ENCODE measurements around the gene CBFA2T2.

CBFA2T2 gene

DNA sequence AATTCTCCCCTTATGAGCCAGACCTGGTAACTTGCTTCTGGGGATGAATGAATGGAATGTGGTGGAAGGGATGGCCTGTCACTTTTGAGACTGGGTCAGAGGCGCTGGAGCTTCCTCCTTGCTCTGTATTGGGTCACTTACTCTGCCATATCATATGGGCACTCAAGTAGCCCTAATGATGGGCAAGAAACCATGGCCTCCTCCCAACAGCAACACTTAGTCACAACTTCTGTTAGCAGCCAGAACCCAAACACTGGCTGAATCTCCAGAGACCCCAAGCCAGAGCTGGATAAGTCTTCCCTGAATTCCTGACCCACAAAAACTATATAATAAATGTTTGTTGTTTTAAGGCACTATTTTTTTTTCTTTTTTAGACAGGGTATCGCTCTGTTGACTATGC, 190.8 kb downstream of the CBFA2T2 start:
- Histone ChIP-seq H3K36me3 (ENCODE audit: insufficient read depth, low read length) (peaks cover 40% of the 10 kb centered on the region; the same call in 1 of the 2 replicates), H4K20me1 (ENCODE audit: insufficient read depth, low read length, poor library complexity, severe bottlenecking) (peaks cover 42% of the 10 kb centered on the region), H3K9me3 (ENCODE audit: insufficient read depth, low read depth, low read length) (no peaks in the 10 kb centered on the region), H3K4me2 (ENCODE audit: low read depth, low read length, poor library complexity, severe bottlenecking) (peak overlapping the region; percentile 4), H3F3A (ENCODE audit: low read depth) (no peaks in the 10 kb centered on the region), H3K9me2 (replicated peaks; ENCODE audit: low read depth, low read length) (no peaks in the 10 kb centered on the region), H2AFZ (ENCODE audit: low read length) (no peak overlapping the region), H3K4me3 (ENCODE audit: low read length, poor library complexity, severe bottlenecking) (no peak overlapping the region), H3K9ac (ENCODE audit: low read depth, low read length, poor library complexity, severe bottlenecking) (no peak overlapping the region), H3K4me1 (ENCODE audit: insufficient read depth, low read length, poor library complexity, severe bottlenecking) (peaks cover 29% of the 10 kb centered on the region), H3K79me2 (ENCODE audit: insufficient read depth, low read length) (peaks cover 56% of the 10 kb centered on the region), H3K27me3 (ENCODE audit: insufficient read depth, low read length, poor library complexity, severe bottlenecking) (no peaks in the 10 kb centered on the region)
- TF ChIP-seq, protein P1, sequence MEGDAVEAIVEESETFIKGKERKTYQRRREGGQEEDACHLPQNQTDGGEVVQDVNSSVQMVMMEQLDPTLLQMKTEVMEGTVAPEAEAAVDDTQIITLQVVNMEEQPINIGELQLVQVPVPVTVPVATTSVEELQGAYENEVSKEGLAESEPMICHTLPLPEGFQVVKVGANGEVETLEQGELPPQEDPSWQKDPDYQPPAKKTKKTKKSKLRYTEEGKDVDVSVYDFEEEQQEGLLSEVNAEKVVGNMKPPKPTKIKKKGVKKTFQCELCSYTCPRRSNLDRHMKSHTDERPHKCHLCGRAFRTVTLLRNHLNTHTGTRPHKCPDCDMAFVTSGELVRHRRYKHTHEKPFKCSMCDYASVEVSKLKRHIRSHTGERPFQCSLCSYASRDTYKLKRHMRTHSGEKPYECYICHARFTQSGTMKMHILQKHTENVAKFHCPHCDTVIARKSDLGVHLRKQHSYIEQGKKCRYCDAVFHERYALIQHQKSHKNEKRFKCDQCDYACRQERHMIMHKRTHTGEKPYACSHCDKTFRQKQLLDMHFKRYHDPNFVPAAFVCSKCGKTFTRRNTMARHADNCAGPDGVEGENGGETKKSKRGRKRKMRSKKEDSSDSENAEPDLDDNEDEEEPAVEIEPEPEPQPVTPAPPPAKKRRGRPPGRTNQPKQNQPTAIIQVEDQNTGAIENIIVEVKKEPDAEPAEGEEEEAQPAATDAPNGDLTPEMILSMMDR (conservative IDR thresholded peaks at IDR 0.05; ENCODE audit: low read length) = no peak
- no peak for TF ChIP-seq EZH2phosphoT487 (IDR thresholded peaks at IDR 0.05; ENCODE audit: borderline replicate concordance)

DNA sequence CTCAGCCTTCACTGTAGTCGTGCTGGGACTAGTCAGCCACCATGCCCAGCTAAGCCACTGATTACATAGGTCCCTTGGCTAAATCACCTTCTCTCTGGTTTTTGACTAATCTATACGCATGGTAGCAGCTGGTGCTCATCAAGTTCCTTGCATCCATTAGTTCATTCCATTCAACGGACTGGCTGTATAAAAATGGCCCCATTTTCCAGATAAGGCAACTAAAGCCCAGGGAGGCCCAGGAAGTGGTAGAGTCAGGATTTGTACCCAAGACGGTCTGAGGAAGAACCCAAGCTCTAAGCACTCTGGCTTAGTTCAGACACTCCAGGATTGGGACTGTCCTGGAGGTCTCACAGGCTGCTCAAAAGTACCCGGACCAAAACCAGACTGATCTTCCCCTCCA, 191.4 kb downstream of the CBFA2T2 start:
- Histone ChIP-seq H3K4me3 (ENCODE audit: low read length, poor library complexity, severe bottlenecking) (no peak overlapping the region), H3K9ac (ENCODE audit: low read depth, low read length, poor library complexity, severe bottlenecking) (no peak overlapping the region), H3K9me2 (replicated peaks; ENCODE audit: low read depth, low read length) (no peaks in the 10 kb centered on the region), H3K4me1 (ENCODE audit: insufficient read depth, low read length, poor library complexity, severe bottlenecking) (peaks cover 29% of the 10 kb centered on the region), H3K36me3 (ENCODE audit: insufficient read depth, low read length) (peaks cover 38% of the 10 kb centered on the region; the same call in 1 of the 2 replicates), H3K4me2 (ENCODE audit: low read depth, low read length, poor library complexity, severe bottlenecking) (peak overlapping the region; percentile 4), H3K27me3 (ENCODE audit: insufficient read depth, low read length, poor library complexity, severe bottlenecking) (no peaks in the 10 kb centered on the region), H2AFZ (ENCODE audit: low read length) (no peak overlapping the region), H4K20me1 (ENCODE audit: insufficient read depth, low read length, poor library complexity, severe bottlenecking) (peaks cover 42% of the 10 kb centered on the region), H3F3A (ENCODE audit: low read depth) (no peaks in the 10 kb centered on the region), H3K9me3 (ENCODE audit: insufficient read depth, low read depth, low read length) (no peaks in the 10 kb centered on the region), H3K79me2 (ENCODE audit: insufficient read depth, low read length) (peaks cover 57% of the 10 kb centered on the region)
- TF ChIP-seq, protein P1 (conservative IDR thresholded peaks at IDR 0.05; ENCODE audit: low read length) = no peak
- no peak for TF ChIP-seq EZH2phosphoT487 (IDR thresholded peaks at IDR 0.05; ENCODE audit: borderline replicate concordance)

DNA sequence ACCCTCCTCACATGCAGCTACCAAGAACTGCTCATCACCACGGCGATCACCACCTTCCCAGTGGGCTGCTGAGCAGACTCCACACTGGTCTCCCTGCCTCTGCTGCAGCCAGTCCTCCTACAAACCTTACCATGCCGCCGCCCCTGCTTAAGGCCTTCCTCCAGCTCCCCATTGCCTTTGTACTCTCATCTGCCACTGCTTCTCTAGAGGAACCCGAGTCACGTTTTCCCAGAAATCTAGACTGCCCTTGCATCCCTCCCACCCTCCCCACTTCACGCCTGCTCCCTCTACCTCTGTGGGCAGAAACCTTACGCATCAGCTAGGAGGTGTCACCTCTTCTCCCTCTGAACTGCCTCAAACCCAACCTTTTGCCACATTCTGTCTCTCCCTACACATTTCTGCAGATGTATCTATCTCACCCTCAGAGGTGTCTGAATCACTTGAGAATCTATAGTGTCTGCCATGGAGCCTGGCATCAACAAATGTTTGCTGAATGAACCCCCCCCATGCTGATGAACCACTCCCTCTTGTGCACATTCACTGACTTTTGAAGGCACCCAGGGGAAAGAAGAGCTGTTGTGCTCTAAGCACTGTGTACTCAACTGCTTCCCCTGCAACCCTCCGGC, 191.9 kb downstream of the CBFA2T2 start:
- peaks cover 57% of the 10 kb centered on the region for H3K79me2 ChIP-seq (ENCODE audit: insufficient read depth, low read length)
- H3K4me3 ChIP-seq (ENCODE audit: low read length, poor library complexity, severe bottlenecking) = peak overlapping the region; percentile 53
- H3K27me3 ChIP-seq (ENCODE audit: insufficient read depth, low read length, poor library complexity, severe bottlenecking) = no peaks in the 10 kb centered on the region
- no peak for TF ChIP-seq EZH2phosphoT487 (IDR thresholded peaks at IDR 0.05; ENCODE audit: borderline replicate concordance)
- TF ChIP-seq, protein P1 (conservative IDR thresholded peaks at IDR 0.05; ENCODE audit: low read length) = no peak
- peak overlapping the region; percentile 61 for H3K9ac ChIP-seq (ENCODE audit: low read depth, low read length, poor library complexity, severe bottlenecking)
- H2AFZ ChIP-seq (ENCODE audit: low read length) = no peak overlapping the region
- H4K20me1 ChIP-seq (ENCODE audit: insufficient read depth, low read length, poor library complexity, severe bottlenecking) = peaks cover 42% of the 10 kb centered on the region
- H3K9me3 ChIP-seq (ENCODE audit: insufficient read depth, low read depth, low read length) = no peaks in the 10 kb centered on the region
- H3F3A ChIP-seq (ENCODE audit: low read depth) = no peaks in the 10 kb centered on the region
- peaks cover 32% of the 10 kb centered on the region for H3K4me1 ChIP-seq (ENCODE audit: insufficient read depth, low read length, poor library complexity, severe bottlenecking)
- H3K4me2 ChIP-seq (ENCODE audit: low read depth, low read length, poor library complexity, severe bottlenecking) = peak overlapping the region; percentile 57
- no peaks in the 10 kb centered on the region for H3K9me2 ChIP-seq (replicated peaks; ENCODE audit: low read depth, low read length)
- peaks cover 32% of the 10 kb centered on the region; the same call in 1 of the 2 replicates for H3K36me3 ChIP-seq (ENCODE audit: insufficient read depth, low read length)

All from Loucy (cell line).